Endodermal cell (in vitro differentiated cells): Measurements from ENCODE around the gene JADE3. TPM values are rescaled to one million over a fixed set of nuclear protein-coding genes. Genes with fewer than 3 reads are reported as not detected.
A peak's percentile ranks its signal among the peaks of the same experiment; 100 is the strongest.

Experiments used
- DNase-seq: peaks from one replicate; pipeline ENCODE4 v3.0.0-alpha.2; 2017
- H3K27ac ChIP-seq: 2 replicates; pipeline ENCODE4 v1.5.1; 2013; ENCODE audit warnings: mild to moderate bottlenecking, low read depth, low read length, moderate library complexity
- H3K27me3 ChIP-seq: 2 replicates; pipeline ENCODE4 v1.6.1; 2013; ENCODE audit warnings: mild to moderate bottlenecking, low read length, moderate library complexity; ENCODE audit not compliant: insufficient read depth, control insufficient read depth, poor library complexity, severe bottlenecking
- H3K36me3 ChIP-seq: 2 replicates; pipeline ENCODE4 v1.7.0; 2013; ENCODE audit warnings: mild to moderate bottlenecking, low read length, moderate library complexity; ENCODE audit not compliant: control insufficient read depth, insufficient read depth
- H3K4me1 ChIP-seq: one replicate; pipeline ENCODE4 v1.7.0; 2013; ENCODE audit warnings: low read length; ENCODE audit not compliant: control insufficient read depth, insufficient read depth
- H3K4me3 ChIP-seq: 2 replicates; pipeline ENCODE4 v1.5.1; 2013; ENCODE audit warnings: mild to moderate bottlenecking, low read length, moderate library complexity
- H3K9ac ChIP-seq: 2 replicates; pipeline ENCODE4 v1.6.1; 2013; ENCODE audit warnings: mild to moderate bottlenecking, low read length, moderate library complexity; ENCODE audit not compliant: poor library complexity, severe bottlenecking; ENCODE audit errors: extremely low read depth
- H3K9me3 ChIP-seq: 2 replicates; pipeline ENCODE4 v1.6.1; 2013; ENCODE audit warnings: mild to moderate bottlenecking, low read length, moderate library complexity; ENCODE audit not compliant: control insufficient read depth
- H3K27ac Mint-ChIP-seq: 2 replicates; pipeline ENCODE4 v1.8.0; 2020; ENCODE audit warnings: mixed read lengths
- H3K27me3 Mint-ChIP-seq: 2 replicates; pipeline ENCODE4 v1.8.0; 2021; ENCODE audit warnings: mild to moderate bottlenecking, mixed read lengths; ENCODE audit not compliant: insufficient read depth
- H3K36me3 Mint-ChIP-seq: 2 replicates; pipeline ENCODE4 v1.8.0; 2020; ENCODE audit warnings: low read depth, mixed read lengths
- H3K4me1 Mint-ChIP-seq: 2 replicates; pipeline ENCODE4 v1.8.0; 2020; ENCODE audit warnings: mixed read lengths
- H3K4me3 Mint-ChIP-seq: 2 replicates; pipeline ENCODE4 v1.8.0; 2020; ENCODE audit warnings: mild to moderate bottlenecking, moderate library complexity, mixed read lengths
- H3K9me3 Mint-ChIP-seq: 2 replicates; pipeline ENCODE4 v1.8.0; 2020; ENCODE audit warnings: mild to moderate bottlenecking, mixed read lengths
- CTCF ChIP-seq: fragments of 200-600 bp; sonication (generic); conservative IDR thresholded peaks from 2 replicates; pipeline ENCODE4 v1.5.0; 2021; ENCODE audit warnings: antibody characterized with exemption, mild to moderate bottlenecking
- WGBS, 2 experiments: methylation state at CpG; one replicate each; pipeline versions ENCODE4 v1.1.5 to v1.1.7; 2013; ENCODE audit warnings: missing lambda C conversion rate in 2 of 2, mixed read lengths in 1 of 2; ENCODE audit not compliant: insufficient coverage in 1 of 2, insufficient read length in 1 of 2; 5-methylcytosine and 5-hydroxymethylcytosine counted together
- total RNA-seq, 2 donors: library from RNA; stranded (reverse); fragmentation: NEBNext Ultra II Directional in 1 of 2; extraction: Animal tissue kit (Norgen Biotek cat#: 25700) in 1 of 2; gene quantifications; 2 replicates in 1 of 2; 3 replicates in 1 of 2; pipeline ENCODE4 v1.2.1, GENCODE V29; 2021

The JADE3 gene
- total RNA-seq, 2 donors from 2014 or later, result 26.4 to 31.3 TPM

- Histone ChIP-seq H3K27me3 (no peaks in the 10 kb centered on the region), H3K27ac (no peak overlapping the region), H3K4me3 (no peak overlapping the region), H3K36me3 (no peaks in the 10 kb centered on the region), H3K4me1 (no peaks in the 10 kb centered on the region), H3K9ac (no peak overlapping the region), H3K9me3 (no peaks in the 10 kb centered on the region)
- Mint-ChIP-seq H3K9me3 (peaks cover 24% of the 10 kb centered on the region), H3K27ac (no peak overlapping the region), H3K4me1 (no peaks in the 10 kb centered on the region), H3K4me3 (no peak overlapping the region), H3K27me3 (no peaks in the 10 kb centered on the region), H3K36me3 (peaks cover 5% of the 10 kb centered on the region)
- no peak for TF ChIP-seq CTCF
- DNase-seq, result no peak
Measured at GRCh38 chrX:46876901-46877300, 35.3 kb upstream of the JADE3 start.

DNA sequence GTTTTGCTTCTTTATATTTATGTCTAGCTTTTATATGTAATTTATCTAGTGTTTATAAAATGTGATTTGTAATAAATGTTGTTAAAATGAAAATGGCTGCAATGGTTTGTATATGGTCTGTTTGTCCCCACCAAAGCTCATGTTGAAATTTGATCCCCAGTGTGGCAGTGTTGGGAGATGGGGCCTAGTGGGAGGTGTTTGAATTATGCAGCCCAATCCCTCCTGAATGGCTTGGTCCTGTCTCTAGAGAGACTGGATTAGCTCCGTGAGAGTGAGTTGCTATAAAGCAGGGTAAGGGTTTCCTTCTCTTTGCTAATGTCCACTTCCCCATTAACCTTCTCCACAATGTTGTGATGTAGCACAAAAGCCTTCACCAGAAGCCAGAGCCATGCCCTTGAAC is 30.0 kb upstream of the JADE3 start:
- no peak overlapping the region for H3K27ac Mint-ChIP-seq
- 17% methylated on average over 1 of the region's 1 CpG; no CpG with 5 or more reads in 1 of the 2 experiments for WGBS, 2 experiments
- H3K27ac ChIP-seq, result no peak overlapping the region

GRCh38 chrX:46884799-46885198 is 27.4 kb upstream of the JADE3 start:
- H3K27me3 Mint-ChIP-seq, result no peaks in the 10 kb centered on the region
- WGBS, 2 experiments, result no CpG with 5 or more reads among the region's 3 CpGs

More for the DNA sequence above, 30.0 kb upstream of the JADE3 start:
- Histone ChIP-seq H3K9me3 (no peaks in the 10 kb centered on the region), H3K4me1 (no peaks in the 10 kb centered on the region), H3K27me3 (no peaks in the 10 kb centered on the region), H3K9ac (no peak overlapping the region), H3K4me3 (no peak overlapping the region), H3K36me3 (no peaks in the 10 kb centered on the region)
- no peaks in the 10 kb centered on the region for H3K27me3 Mint-ChIP-seq
- H3K4me1 Mint-ChIP-seq, result peaks cover 4% of the 10 kb centered on the region
- TF ChIP-seq CTCF, result no peak
- DNase-seq, result peak; percentile 49
- peaks cover 23% of the 10 kb centered on the region for H3K9me3 Mint-ChIP-seq
- H3K4me3 Mint-ChIP-seq, result no peak overlapping the region
- H3K36me3 Mint-ChIP-seq, result peaks cover 12% of the 10 kb centered on the region

More at GRCh38 chrX:46884799-46885198, 27.4 kb upstream of the JADE3 start:
- Mint-ChIP-seq H3K36me3 (peaks cover 9% of the 10 kb centered on the region), H3K27ac (no peak overlapping the region), H3K4me1 (peaks cover 4% of the 10 kb centered on the region), H3K9me3 (peaks cover 17% of the 10 kb centered on the region), H3K4me3 (no peak overlapping the region)
- no peak for DNase-seq
- Histone ChIP-seq H3K27me3 (no peaks in the 10 kb centered on the region), H3K4me1 (no peaks in the 10 kb centered on the region), H3K4me3 (no peak overlapping the region), H3K36me3 (no peaks in the 10 kb centered on the region), H3K27ac (no peak overlapping the region), H3K9ac (no peak overlapping the region), H3K9me3 (no peaks in the 10 kb centered on the region)
- TF ChIP-seq CTCF, result no peak
